ENCODE measurements around the gene ZNF91. TPM values are rescaled to one million over a fixed set of nuclear protein-coding genes. Genes with fewer than 3 reads are reported as not detected.
"Not testable (repeated sequence)": the region's sequence is repeated elsewhere in the genome, so short reads cannot be mapped to it uniquely, and the experiment has no call there.

Gene ZNF91
- total RNA-seq, 1 experiment from 2014 or later, result 37.4 TPM

DNA sequence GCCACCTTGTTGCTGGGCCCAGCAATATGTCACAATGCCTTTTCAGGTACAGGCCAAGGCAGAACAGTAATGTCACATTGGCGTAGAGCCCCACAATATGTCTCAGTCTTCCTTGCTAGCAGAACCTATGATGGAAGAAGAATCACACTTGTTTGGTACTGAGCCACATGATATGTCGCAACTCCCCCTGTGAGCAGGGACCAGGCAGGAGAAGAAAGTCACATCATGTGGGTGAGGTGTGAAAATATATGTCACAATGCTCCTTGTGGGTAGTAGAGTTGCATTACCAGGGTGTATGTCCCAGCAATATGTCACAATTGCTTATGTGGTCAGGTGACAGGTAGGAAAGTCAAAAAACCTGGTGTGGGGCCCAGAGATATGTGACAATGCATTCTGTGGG is 7.1 kb upstream of the ZNF91 start:
- H3F3A ChIP-seq (ENCODE audit: insufficient read depth, low read depth), result no peaks in the 10 kb centered on the region
- no peaks in the 10 kb centered on the region for H4K20me1 ChIP-seq (ENCODE audit: insufficient read depth)
- no peak overlapping the region for H3K4me3 ChIP-seq
- H2AFZ ChIP-seq, result no peak overlapping the region
- no peaks in the 10 kb centered on the region for H3K27me3 ChIP-seq (ENCODE audit: insufficient read depth, low read depth)
- H3K9me3 ChIP-seq (ENCODE audit: insufficient read depth, low read depth), result no peaks in the 10 kb centered on the region; the same call in 1 of the 2 replicates
- H3K9me2 ChIP-seq (ENCODE audit: insufficient read depth), result no peaks in the 10 kb centered on the region
- H3K79me2 ChIP-seq (ENCODE audit: low read depth), result no peaks in the 10 kb centered on the region
- H3K27ac ChIP-seq, result no peak overlapping the region
- no peak overlapping the region for H3K4me2 ChIP-seq
- BruUV-seq (replicated peaks), result no TSS peak
- H3K4me1 ChIP-seq (replicated peaks; ENCODE audit: insufficient read depth), result no peaks in the 10 kb centered on the region
- intact Hi-C loops (cut with micrococcal nuclease; ENCODE audit: unreplicated experiment), result no loop called here
- ChIA-PET POLR2A (ENCODE audit: unreplicated experiment) (no interaction called here), CTCF (no interaction called here)
- DNase-seq, result no peak
- no peaks in the 10 kb centered on the region for H3K36me3 ChIP-seq (ENCODE audit: low read depth)
- no peak for TF ChIP-seq EZH2 (IDR thresholded peaks at IDR 0.05; ENCODE audit: low read depth)
- TF ChIP-seq CTCF (conservative IDR thresholded peaks at IDR 0.05), result no peak

DNA sequence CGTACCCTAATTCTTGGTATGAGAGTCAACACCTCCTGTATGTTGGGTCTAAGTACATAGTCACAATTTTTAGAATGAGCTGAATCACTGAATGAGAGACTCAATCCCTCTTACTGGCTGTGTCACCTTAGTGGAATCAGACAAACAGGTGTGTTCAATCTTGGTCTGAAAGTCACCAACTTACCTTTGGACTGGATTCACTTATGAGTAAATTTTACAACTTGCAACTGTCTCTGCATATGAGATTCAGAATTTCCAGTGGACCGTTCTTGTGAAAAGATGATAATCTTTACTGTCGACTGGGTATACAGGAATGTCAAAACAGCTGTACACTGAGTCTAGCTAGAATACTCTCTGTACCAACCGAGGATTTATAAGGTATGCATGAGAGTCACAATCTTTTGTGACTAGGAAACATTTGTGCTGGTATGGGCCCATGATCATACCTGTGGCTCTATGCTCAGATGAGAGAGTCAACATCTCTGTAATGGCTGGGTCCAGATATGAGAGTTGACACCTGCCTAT is 5.9 kb upstream of the ZNF91 start:
- H3K27ac ChIP-seq, result no peak overlapping the region
- no peaks in the 10 kb centered on the region for H3K9me2 ChIP-seq (ENCODE audit: insufficient read depth)
- intact Hi-C loops (cut with micrococcal nuclease; ENCODE audit: unreplicated experiment), result no loop called here
- no peak overlapping the region for H3K4me2 ChIP-seq
- POLR2A ChIA-PET (ENCODE audit: unreplicated experiment), result no interaction called here
- no peaks in the 10 kb centered on the region for H4K20me1 ChIP-seq (ENCODE audit: insufficient read depth)
- no peaks in the 10 kb centered on the region for H3F3A ChIP-seq (ENCODE audit: insufficient read depth, low read depth)
- H2AFZ ChIP-seq, result no peak overlapping the region
- no peaks in the 10 kb centered on the region for H3K36me3 ChIP-seq (ENCODE audit: low read depth)
- H3K9me3 ChIP-seq (ENCODE audit: insufficient read depth, low read depth), result peaks cover 4% of the 10 kb centered on the region; the same call in 1 of the 2 replicates
- DNase-seq, result no peak
- no peaks in the 10 kb centered on the region for H3K4me1 ChIP-seq (replicated peaks; ENCODE audit: insufficient read depth)
- H3K79me2 ChIP-seq (ENCODE audit: low read depth), result no peaks in the 10 kb centered on the region
- TF ChIP-seq CTCF (conservative IDR thresholded peaks at IDR 0.05), result no peak
- no peak for TF ChIP-seq EZH2 (IDR thresholded peaks at IDR 0.05; ENCODE audit: low read depth)
- no TSS peak for BruUV-seq (replicated peaks)
- CTCF ChIA-PET, result no interaction called here
- H3K4me3 ChIP-seq, result no peak overlapping the region
- H3K27me3 ChIP-seq (ENCODE audit: insufficient read depth, low read depth), result no peaks in the 10 kb centered on the region

GRCh38 chr19:23399443-23399842 is 4.2 kb upstream of the ZNF91 start:
- peaks cover 4% of the 10 kb centered on the region; the same call in 1 of the 2 replicates for H3K4me1 ChIP-seq (replicated peaks; ENCODE audit: insufficient read depth)
- no peaks in the 10 kb centered on the region for H3K36me3 ChIP-seq (ENCODE audit: low read depth)
- no peak for TF ChIP-seq CTCF (conservative IDR thresholded peaks at IDR 0.05)
- TF ChIP-seq EZH2 (IDR thresholded peaks at IDR 0.05; ENCODE audit: low read depth), result no peak
- H4K20me1 ChIP-seq (ENCODE audit: insufficient read depth), result no peaks in the 10 kb centered on the region
- H3K9me3 ChIP-seq (ENCODE audit: insufficient read depth, low read depth), result peaks cover 4% of the 10 kb centered on the region; the same call in 1 of the 2 replicates
- ChIA-PET CTCF (no interaction called here), POLR2A (ENCODE audit: unreplicated experiment) (no interaction called here)
- peaks cover 8% of the 10 kb centered on the region for H3K79me2 ChIP-seq (ENCODE audit: low read depth)
- peaks cover 4% of the 10 kb centered on the region; the same call in 1 of the 2 replicates for H3F3A ChIP-seq (ENCODE audit: insufficient read depth, low read depth)
- H3K4me2 ChIP-seq, result no peak overlapping the region
- H3K9me2 ChIP-seq (ENCODE audit: insufficient read depth), result no peaks in the 10 kb centered on the region
- H3K4me3 ChIP-seq, result no peak overlapping the region
- DNase-seq, result no peak
- intact Hi-C loops (cut with micrococcal nuclease; ENCODE audit: unreplicated experiment), result loop anchor here (10.0 kb wide), 1 partner anchor 125 kb away; no protein-coding TSS in a partner anchor
- H3K27ac ChIP-seq, result no peak overlapping the region
- no peaks in the 10 kb centered on the region for H3K27me3 ChIP-seq (ENCODE audit: insufficient read depth, low read depth)
- BruUV-seq (replicated peaks), result no TSS peak
- no peak overlapping the region for H2AFZ ChIP-seq

DNA sequence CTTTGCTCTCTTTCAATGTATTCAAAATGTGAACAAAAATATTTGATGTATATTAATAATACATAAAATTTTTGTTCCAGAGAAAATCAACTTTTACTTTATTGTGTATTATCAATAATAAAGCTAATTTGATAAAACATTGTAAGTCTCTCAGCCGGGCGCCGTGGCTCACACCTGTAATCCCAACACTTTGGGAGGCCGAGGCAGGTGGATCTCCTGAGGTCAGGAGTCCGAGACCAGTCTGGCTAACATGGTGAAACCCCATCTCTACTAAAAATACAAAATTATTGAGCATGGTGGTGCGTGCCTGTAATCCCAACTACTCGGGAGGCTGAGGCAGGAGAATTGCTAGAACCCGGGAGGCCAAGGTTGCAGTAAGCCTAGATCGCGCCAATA is 449 bp upstream of the ZNF91 start:
- H3K27me3 ChIP-seq (ENCODE audit: insufficient read depth, low read depth); H3K9me2 ChIP-seq (ENCODE audit: insufficient read depth); DNase-seq; CTCF ChIA-PET; H4K20me1 ChIP-seq (ENCODE audit: insufficient read depth); H3K27ac ChIP-seq; BruUV-seq (replicated peaks): not testable (repeated sequence)
- Histone ChIP-seq H3K4me3 (peak overlapping the region; percentile 88; the same call in 1 of the 2 replicates), H3K4me2 (peak overlapping the region; percentile 78), H3K4me1 (replicated peaks; ENCODE audit: insufficient read depth) (peaks cover 10% of the 10 kb centered on the region), H3K36me3 (ENCODE audit: low read depth) (peaks cover 33% of the 10 kb centered on the region), H2AFZ (0 out of 2 replicates have a peak overlapping the region, but pooled peaks have one; percentile 73), H3F3A (ENCODE audit: insufficient read depth, low read depth) (peaks cover 16% of the 10 kb centered on the region), H3K9me3 (ENCODE audit: insufficient read depth, low read depth) (peaks cover 35% of the 10 kb centered on the region), H3K79me2 (ENCODE audit: low read depth) (peaks cover 45% of the 10 kb centered on the region)
- POLR2A ChIA-PET (ENCODE audit: unreplicated experiment), result interaction anchor here (0.5 to 0.7 kb wide), 4 partner anchors 55 to 1820 kb away, joined by 3 to 5 read pairs (median 4); no protein-coding TSS in a partner anchor
- intact Hi-C loops (cut with micrococcal nuclease; ENCODE audit: unreplicated experiment), result loop anchor here (1.0 to 10.0 kb wide), 2 partner anchors 121 to 154 kb away; no protein-coding TSS in a partner anchor
